HT1080 (cell line): ENCODE data around the gene ARHGAP28. TPM values are rescaled to one million over a fixed set of nuclear protein-coding genes. Genes with fewer than 3 reads are reported as not detected.

ENCODE experiments used
- DNase-seq: peaks from one replicate; pipeline ENCODE4 v3.0.0-alpha.2; 2015; ENCODE audit warnings: low read depth
- small RNA-seq: library from RNA; depleted of rRNA; stranded (forward); fragments of <200 nt; gene quantifications from one replicate; pipeline ENCODE3, GENCODE V24; 2014
- total RNA-seq: library from RNA; depleted of rRNA; stranded (reverse); fragments of >200 nt; shearing (Covaris generic); gene quantifications from 2 replicates; pipeline ENCODE4 v1.2.3, GENCODE V29; 2014

Gene ARHGAP28
- total RNA-seq, 1 experiment from 2014 or later = 2.5 TPM

DNA sequence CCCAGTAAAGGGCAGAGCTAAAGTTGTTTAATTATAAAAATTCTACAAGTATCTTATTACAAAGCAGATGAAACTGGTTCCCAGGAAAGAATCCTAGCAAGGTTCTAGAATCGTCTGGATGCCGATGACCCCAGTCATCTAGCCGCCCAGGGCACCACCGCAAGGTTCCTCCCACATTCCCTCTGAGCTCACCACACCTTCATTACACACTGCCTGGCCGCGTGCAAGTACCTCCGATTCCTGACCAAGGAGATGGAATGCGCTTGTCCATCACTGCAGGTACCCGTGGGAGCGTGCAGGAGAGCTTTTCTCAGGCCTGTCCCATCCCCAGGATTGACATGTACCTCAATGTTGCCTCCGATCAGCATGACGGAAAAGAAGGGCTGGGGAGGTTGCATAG lies 229.6 kb downstream of the ARHGAP28 start:
- DNase-seq = peak; percentile 50

DNA sequence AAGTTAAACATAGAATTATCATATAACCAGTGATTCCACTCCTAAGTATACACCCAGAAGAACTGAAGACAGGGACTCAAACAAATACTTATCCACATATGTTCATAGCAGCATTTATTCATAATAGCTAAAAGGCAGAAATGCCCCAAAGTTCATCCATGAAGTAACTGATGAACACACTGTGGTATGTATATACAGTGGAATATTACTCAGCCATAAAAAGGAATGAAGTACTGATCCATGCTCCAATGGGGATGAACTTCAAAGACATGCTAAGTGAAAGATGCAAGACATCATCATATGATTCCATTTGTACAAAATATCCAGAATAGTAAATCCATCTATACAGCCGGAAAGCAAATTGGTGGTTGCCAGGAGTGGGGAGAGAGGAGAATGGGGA lies 230.6 kb downstream of the ARHGAP28 start:
- DNase-seq = no peak

DNA sequence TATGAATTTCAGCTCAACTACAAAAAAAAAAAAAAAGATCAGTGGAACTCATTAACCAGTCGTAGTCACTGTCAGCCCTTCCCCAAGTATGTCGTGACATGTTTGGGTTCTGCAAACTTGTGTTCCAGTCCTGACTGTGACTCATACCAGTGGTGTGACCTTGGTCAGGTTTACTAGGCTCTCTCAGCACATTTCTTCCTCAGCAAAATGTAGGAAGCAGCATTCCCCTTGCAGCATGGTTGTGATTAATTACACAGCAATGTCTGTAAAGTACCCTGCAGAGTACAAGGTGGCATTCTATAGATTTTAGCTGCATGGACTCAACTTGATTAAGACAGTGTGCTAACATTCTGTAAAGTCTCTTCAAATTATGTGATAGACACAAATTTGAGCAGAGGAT lies 231.1 kb downstream of the ARHGAP28 start:
- DNase-seq = peak; percentile 79

DNA sequence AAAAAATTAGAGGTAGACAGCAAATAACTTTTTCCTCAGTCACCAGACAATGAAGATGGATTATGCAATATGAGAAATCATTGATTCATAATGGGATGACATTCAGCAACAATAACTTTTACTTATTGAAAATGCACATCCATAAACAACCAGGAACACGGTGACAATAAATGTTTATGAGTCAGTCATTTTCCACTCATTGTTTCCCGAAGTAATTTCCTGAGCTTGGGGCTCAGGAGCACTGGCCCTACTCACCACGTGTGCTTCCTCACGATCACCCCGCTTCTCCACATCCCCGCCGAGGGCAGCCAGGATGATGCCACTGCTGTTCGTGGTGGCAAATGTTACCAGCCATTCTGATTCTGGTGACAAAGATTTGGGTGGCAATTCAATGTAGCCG lies 231.8 kb downstream of the ARHGAP28 start:
- DNase-seq = peak; percentile 5

DNA sequence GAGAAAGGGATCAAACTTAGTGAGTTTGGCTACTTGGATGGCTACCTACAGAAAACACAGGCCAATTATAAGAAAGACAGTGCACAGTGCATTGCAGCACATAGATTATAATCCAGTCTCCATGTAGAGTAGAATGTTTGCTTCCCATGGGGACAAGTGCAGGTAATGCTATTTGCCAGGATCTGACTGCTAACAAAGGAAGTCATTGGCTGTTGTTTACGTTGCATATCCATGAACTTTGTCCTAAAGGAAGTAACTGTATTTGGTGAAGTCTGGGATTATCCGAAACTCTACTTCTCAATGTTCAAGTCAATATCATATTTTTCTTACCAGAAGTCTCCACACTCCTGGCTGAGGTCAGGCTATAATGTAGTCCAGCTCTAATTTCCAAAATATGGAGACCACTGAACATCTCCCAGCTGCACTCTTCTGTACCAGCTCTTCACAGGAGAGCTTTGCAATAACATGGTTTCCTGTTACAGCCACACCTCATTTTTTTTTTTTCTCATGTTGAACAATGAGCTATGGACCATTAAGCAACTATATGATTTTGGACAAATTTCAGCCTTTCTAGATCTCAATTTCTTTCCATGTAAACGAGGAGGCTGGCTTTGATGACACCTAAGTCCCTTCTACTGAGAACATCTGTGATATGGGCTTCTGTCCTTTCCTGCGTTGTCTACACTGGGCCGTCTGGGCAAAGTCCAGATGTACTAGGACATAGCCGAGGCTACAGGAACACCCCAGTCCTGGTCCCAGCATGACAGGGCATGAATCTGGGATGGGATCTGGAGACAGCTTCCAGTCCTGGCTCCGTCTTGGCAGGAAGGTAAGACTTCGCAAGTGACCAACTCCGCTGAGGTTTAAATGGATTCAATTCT lies 233.3 kb downstream of the ARHGAP28 start:
- DNase-seq = no peak

DNA sequence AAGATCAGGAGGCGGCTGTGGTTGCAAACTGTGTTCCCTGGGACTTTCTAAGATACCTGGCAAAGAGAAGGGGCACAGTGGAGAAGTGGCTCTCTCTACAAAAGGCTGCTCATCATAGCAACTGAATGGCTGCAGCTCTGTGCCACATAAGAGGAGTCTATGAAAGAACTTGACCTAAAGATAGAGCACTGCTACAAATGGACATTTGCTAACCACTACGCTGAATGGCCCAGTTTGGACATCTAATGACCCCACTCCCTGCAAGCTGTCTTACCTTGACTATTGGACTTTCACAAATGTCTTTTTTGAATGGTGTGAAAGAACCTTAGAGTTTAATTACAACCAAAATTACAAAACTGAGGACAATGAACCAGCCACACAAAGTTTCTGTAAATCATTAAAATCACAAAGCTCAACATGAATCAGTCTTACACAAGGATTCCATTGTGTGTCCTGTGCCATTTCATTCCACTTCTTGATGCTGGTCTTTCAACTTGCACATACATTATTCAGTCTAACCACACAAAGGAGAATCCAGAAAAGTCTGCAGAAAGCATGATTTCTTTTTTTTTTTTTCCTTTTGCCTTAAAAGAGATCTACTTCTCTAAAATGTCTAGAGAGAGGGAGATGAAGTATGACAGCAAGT lies 234.1 kb downstream of the ARHGAP28 start:
- DNase-seq = no peak

Small RNAs within 50 kb of the gene (small RNA-seq; reads per million reads assigned to genes)
- gene RNU6-916P = not detected
